ENCODE measurements around the gene PALLD. TPM values are rescaled to one million over a fixed set of nuclear protein-coding genes. Genes with fewer than 3 reads are reported as not detected.

Gene PALLD
- total RNA-seq, 1 experiment from 2014 or later = 166 TPM

DNA sequence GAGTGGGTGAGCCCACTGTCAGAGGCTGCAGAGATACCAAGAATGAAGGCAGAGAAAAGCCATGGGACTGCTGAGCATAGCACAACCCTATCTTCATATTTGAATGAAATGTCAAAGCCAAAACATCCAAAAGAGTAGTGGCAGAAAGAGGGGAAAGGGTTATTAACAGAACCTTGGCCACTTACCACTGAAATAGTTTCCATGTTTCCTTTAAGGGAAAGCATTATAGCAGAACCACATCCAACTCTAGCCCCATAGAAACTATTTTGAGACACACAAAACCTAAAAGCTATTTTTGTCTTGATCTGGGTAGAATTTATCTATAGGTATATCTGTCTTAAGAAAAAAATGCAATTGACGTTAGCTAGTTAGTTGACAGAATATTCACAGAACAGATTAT lies 373.2 kb downstream of the PALLD start:
- no peak overlapping the region for H3K9ac ChIP-seq (ENCODE audit: low read length)
- TF ChIP-seq CEBPB (IDR thresholded peaks at IDR 0.05; ENCODE audit: low read depth) (no peak), SP1 (IDR thresholded peaks at IDR 0.05; ENCODE audit: low read depth) (no peak), RAD21 (IDR thresholded peaks at IDR 0.05; ENCODE audit: low read depth) (no peak), CBX3 (IDR thresholded peaks at IDR 0.05; ENCODE audit: low read depth) (no peak), YY1 (IDR thresholded peaks at IDR 0.05; ENCODE audit: extremely low read depth, insufficient replicate concordance, low read depth, low read length) (no peak), TCF7L2 (IDR thresholded peaks at IDR 0.05; ENCODE audit: borderline replicate concordance, extremely low read depth, insufficient read depth, insufficient read length) (no peak), FOSL1 (IDR thresholded peaks at IDR 0.05; ENCODE audit: low read depth) (no peak), JUND (IDR thresholded peaks at IDR 0.05) (no peak), POLR2AphosphoS5 (IDR thresholded peaks at IDR 0.05; ENCODE audit: low read depth, low read length) (no peak), ZNF274 (IDR thresholded peaks at IDR 0.05; ENCODE audit: low read depth, low read length) (no peak), EZH2 (IDR thresholded peaks at IDR 0.05) (no peak), EZH2phosphoT487 (IDR thresholded peaks at IDR 0.05; ENCODE audit: borderline replicate concordance) (no peak), ZFX (IDR thresholded peaks at IDR 0.05) (no peak), POLR2A (IDR thresholded peaks at IDR 0.05; ENCODE audit: borderline replicate concordance, extremely low read depth, insufficient read depth, insufficient read length) (no peak)
- TF ChIP-seq, protein P1, sequence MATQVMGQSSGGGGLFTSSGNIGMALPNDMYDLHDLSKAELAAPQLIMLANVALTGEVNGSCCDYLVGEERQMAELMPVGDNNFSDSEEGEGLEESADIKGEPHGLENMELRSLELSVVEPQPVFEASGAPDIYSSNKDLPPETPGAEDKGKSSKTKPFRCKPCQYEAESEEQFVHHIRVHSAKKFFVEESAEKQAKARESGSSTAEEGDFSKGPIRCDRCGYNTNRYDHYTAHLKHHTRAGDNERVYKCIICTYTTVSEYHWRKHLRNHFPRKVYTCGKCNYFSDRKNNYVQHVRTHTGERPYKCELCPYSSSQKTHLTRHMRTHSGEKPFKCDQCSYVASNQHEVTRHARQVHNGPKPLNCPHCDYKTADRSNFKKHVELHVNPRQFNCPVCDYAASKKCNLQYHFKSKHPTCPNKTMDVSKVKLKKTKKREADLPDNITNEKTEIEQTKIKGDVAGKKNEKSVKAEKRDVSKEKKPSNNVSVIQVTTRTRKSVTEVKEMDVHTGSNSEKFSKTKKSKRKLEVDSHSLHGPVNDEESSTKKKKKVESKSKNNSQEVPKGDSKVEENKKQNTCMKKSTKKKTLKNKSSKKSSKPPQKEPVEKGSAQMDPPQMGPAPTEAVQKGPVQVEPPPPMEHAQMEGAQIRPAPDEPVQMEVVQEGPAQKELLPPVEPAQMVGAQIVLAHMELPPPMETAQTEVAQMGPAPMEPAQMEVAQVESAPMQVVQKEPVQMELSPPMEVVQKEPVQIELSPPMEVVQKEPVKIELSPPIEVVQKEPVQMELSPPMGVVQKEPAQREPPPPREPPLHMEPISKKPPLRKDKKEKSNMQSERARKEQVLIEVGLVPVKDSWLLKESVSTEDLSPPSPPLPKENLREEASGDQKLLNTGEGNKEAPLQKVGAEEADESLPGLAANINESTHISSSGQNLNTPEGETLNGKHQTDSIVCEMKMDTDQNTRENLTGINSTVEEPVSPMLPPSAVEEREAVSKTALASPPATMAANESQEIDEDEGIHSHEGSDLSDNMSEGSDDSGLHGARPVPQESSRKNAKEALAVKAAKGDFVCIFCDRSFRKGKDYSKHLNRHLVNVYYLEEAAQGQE (IDR thresholded peaks at IDR 0.05; ENCODE audit: low read depth) = no peak
- TF ChIP-seq, protein P2, sequence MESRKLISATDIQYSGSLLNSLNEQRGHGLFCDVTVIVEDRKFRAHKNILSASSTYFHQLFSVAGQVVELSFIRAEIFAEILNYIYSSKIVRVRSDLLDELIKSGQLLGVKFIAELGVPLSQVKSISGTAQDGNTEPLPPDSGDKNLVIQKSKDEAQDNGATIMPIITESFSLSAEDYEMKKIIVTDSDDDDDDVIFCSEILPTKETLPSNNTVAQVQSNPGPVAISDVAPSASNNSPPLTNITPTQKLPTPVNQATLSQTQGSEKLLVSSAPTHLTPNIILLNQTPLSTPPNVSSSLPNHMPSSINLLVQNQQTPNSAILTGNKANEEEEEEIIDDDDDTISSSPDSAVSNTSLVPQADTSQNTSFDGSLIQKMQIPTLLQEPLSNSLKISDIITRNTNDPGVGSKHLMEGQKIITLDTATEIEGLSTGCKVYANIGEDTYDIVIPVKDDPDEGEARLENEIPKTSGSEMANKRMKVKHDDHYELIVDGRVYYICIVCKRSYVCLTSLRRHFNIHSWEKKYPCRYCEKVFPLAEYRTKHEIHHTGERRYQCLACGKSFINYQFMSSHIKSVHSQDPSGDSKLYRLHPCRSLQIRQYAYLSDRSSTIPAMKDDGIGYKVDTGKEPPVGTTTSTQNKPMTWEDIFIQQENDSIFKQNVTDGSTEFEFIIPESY (IDR thresholded peaks at IDR 0.05; ENCODE audit: extremely low read depth, insufficient replicate concordance, low read length) = no peak
- TF ChIP-seq, protein P3, sequence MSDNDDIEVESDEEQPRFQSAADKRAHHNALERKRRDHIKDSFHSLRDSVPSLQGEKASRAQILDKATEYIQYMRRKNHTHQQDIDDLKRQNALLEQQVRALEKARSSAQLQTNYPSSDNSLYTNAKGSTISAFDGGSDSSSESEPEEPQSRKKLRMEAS (IDR thresholded peaks at IDR 0.05) = no peak
- POLR2A ChIA-PET = no interaction called here
- H3K9me3 ChIP-seq (ENCODE audit: control insufficient read depth in 1 of 2, insufficient read depth in 1 of 2, low read depth in 1 of 2, low read length in 2 of 2) = no peaks in the 10 kb centered on the region
- H3K9me2 ChIP-seq (ENCODE audit: insufficient read depth) = no peaks in the 10 kb centered on the region
- H3K4me2 ChIP-seq (ENCODE audit: low read length) = no peak overlapping the region
- DNase-seq (ENCODE audit: low read depth, low spot score) = no peak
- H4K20me1 ChIP-seq (ENCODE audit: insufficient read depth) = peaks cover 5% of the 10 kb centered on the region; the same call in 1 of the 2 replicates
- peaks cover 0 to 6% of the 10 kb centered on the region in 2 experiments for H3K36me3 ChIP-seq (ENCODE audit: control insufficient read depth in 1 of 2, insufficient read depth in 2 of 2, low read length in 2 of 2)
- peaks cover 82% of the 10 kb centered on the region for H3K79me2 ChIP-seq (ENCODE audit: insufficient read depth, low read length)
- CTCF ChIA-PET = no interaction called here
- no TSS peak for BruUV-seq (replicated peaks)
- no peak overlapping the region for H2AFZ ChIP-seq (ENCODE audit: low read depth, low read length, poor library complexity, severe bottlenecking)
- no peak overlapping the region for H3K4me3 ChIP-seq (replicated peaks in 1 of 2; ENCODE audit: low read depth in 1 of 2, low read length in 2 of 2)
- RAD21 ChIA-PET (ENCODE audit: low non-redundant PET in 1 of 2, low total read pairs in 2 of 2, uncharacterized antibody in 2 of 2, unreplicated experiment in 2 of 2) = no interaction called here
- no peaks in the 10 kb centered on the region for H3K27me3 ChIP-seq (ENCODE audit: insufficient read depth, low read length)
- H3K4me1 ChIP-seq (ENCODE audit: control insufficient read depth in 1 of 2, insufficient read depth in 2 of 2, low read length in 2 of 2) = no peaks in the 10 kb centered on the region
- intact Hi-C loops (cut with micrococcal nuclease) = no loop called here
- no peak for ATAC-seq
- H3K27ac ChIP-seq (ENCODE audit: low read depth, low read length) = no peak overlapping the region
